IPS-15b (cell line): ENCODE data around the gene EHMT2.

Experiments
- H3K27me3 ChIP-seq: one replicate; pipeline ENCODE4 v1.6.1; 2013; ENCODE audit warnings: low read length; ENCODE audit not compliant: control insufficient read depth, insufficient read depth
- H3K36me3 ChIP-seq: one replicate; pipeline ENCODE4 v1.6.1; 2013; ENCODE audit warnings: low read length; ENCODE audit not compliant: control insufficient read depth, insufficient read depth
- H3K4me1 ChIP-seq: one replicate; pipeline ENCODE4 v1.6.1; 2013; ENCODE audit warnings: mild to moderate bottlenecking, low read length; ENCODE audit not compliant: control insufficient read depth, insufficient read depth
- H3K4me3 ChIP-seq: one replicate; pipeline ENCODE4 v1.5.1; 2013; ENCODE audit warnings: low read depth, low read length
- H3K9ac ChIP-seq: one replicate; pipeline ENCODE4 v1.6.1; 2013; ENCODE audit warnings: low read depth, mild to moderate bottlenecking, low read length
- H3K9me3 ChIP-seq: one replicate; pipeline ENCODE4 v1.6.1; 2013; ENCODE audit warnings: mild to moderate bottlenecking, low read length; ENCODE audit not compliant: control insufficient read depth, insufficient read depth

Gene EHMT2

DNA sequence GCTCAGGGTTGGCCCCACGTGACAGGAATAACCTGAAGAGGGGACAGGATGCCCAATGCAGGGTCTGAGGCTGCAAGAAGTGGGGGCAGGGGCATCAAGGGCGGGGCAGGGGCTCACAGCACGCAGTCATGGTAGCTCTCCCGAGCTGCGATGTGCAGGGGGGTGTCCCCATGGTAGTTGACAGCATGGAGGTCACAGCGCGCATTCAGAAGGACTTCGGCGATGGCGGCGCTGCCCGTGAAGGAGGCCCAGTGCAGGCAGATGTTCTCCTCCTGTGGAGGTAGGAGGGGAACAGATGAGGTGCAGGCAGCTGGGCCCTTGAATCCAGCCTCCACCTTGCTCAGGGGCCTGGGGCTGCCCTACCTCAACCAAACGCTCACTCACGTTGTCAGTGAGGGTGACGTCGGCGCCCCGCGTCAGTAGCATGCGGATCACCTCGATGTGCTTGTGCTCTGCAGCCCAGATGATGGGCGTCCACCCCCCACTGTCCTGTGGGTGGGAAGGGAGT lies 12.9 kb downstream of the EHMT2 start:
- Histone ChIP-seq H3K27me3 (no peaks in the 10 kb centered on the region), H3K9ac (no peak overlapping the region), H3K4me3 (no peak overlapping the region), H3K9me3 (no peaks in the 10 kb centered on the region), H3K36me3 (peaks cover 74% of the 10 kb centered on the region), H3K4me1 (no peaks in the 10 kb centered on the region)

DNA sequence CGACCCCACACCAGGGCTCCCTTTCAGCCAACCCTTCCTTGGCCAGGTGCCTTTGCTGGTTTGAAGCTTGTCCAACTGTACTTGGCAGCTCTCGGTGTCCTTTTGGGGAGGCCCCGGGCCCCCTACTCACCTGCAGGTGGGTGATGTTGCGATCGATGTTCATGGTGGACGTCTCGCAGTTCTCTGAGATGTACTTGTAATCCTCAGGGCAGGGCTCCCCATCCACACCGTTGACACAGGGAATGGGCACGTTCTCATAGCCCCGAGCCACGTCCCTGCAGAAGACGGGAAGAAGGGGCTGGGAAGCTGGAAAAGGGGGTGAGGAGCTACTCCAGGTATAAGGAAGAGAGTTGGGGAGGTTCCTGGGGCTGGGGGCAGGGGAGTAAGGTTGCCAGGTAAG lies 13.8 kb downstream of the EHMT2 start:
- H3K4me3 ChIP-seq: no peak overlapping the region
- no peaks in the 10 kb centered on the region for H3K4me1 ChIP-seq
- no peaks in the 10 kb centered on the region for H3K27me3 ChIP-seq
- no peaks in the 10 kb centered on the region for H3K9me3 ChIP-seq
- no peak overlapping the region for H3K9ac ChIP-seq
- H3K36me3 ChIP-seq: peaks cover 71% of the 10 kb centered on the region

- Histone ChIP-seq H3K36me3 (peaks cover 58% of the 10 kb centered on the region), H3K4me1 (no peaks in the 10 kb centered on the region), H3K4me3 (no peak overlapping the region), H3K9ac (no peak overlapping the region), H3K9me3 (no peaks in the 10 kb centered on the region), H3K27me3 (no peaks in the 10 kb centered on the region)
Observed at GRCh38 chr6:31882344-31882743, 15.2 kb downstream of the EHMT2 start.

- H3K36me3 ChIP-seq: peaks cover 48% of the 10 kb centered on the region
- H3K9me3 ChIP-seq: no peaks in the 10 kb centered on the region
- H3K4me3 ChIP-seq: no peak overlapping the region
- no peak overlapping the region for H3K9ac ChIP-seq
- no peaks in the 10 kb centered on the region for H3K4me1 ChIP-seq
- no peaks in the 10 kb centered on the region for H3K27me3 ChIP-seq
Observed at GRCh38 chr6:31881136-31881859, 16.2 kb downstream of the EHMT2 start.

GRCh38 chr6:31880616-31881015 lies 16.9 kb downstream of the EHMT2 start:
- Histone ChIP-seq H3K9ac (no peak overlapping the region), H3K4me1 (no peaks in the 10 kb centered on the region), H3K9me3 (no peaks in the 10 kb centered on the region), H3K27me3 (no peaks in the 10 kb centered on the region), H3K36me3 (peaks cover 45% of the 10 kb centered on the region), H3K4me3 (no peak overlapping the region)

- no peaks in the 10 kb centered on the region for H3K27me3 ChIP-seq
- peaks cover 44% of the 10 kb centered on the region for H3K36me3 ChIP-seq
- no peak overlapping the region for H3K4me3 ChIP-seq
Observed at GRCh38 chr6:31879901-31880300, 17.6 kb downstream of the EHMT2 start.

GRCh38 chr6:31879143-31879542 lies 18.4 kb downstream of the EHMT2 start:
- Histone ChIP-seq H3K36me3 (peaks cover 37% of the 10 kb centered on the region), H3K9me3 (no peaks in the 10 kb centered on the region), H3K4me1 (no peaks in the 10 kb centered on the region), H3K27me3 (no peaks in the 10 kb centered on the region), H3K9ac (no peak overlapping the region), H3K4me3 (peak overlapping the region; percentile 18)

More at GRCh38 chr6:31879901-31880300, 17.6 kb downstream of the EHMT2 start:
- no peaks in the 10 kb centered on the region for H3K4me1 ChIP-seq
- no peaks in the 10 kb centered on the region for H3K9me3 ChIP-seq
- H3K9ac ChIP-seq: no peak overlapping the region

DNA sequence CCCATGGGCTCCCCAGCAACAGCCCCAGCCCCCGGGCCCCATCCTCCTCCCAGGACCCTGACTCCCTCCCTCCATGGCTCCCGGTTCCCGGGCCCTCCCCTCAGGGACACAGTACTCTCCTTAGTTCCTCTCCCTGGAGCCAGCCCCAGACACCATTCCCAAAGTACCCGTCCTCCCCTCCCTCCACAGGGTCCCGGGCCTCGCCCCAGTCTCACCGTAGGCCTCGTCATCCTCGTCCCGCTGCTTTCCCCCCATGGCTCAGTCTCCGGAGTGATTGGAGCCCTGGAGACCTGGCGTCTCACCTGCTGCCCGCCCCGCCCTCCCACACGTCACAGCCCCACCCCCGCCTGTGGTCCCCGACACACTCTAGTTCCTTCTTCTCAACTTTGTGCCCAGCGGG lies 18.8 kb downstream of the EHMT2 start, which contains the start of gene SLC44A4:
Gene SLC44A4 (minus strand): TSS at position 272 of the 400 bp plus-strand sequence. CDS start 17 bp downstream, at position 255.
- Histone ChIP-seq H3K4me1 (no peaks in the 10 kb centered on the region), H3K4me3 (peak within 1 kb of the TSS; percentile 26), H3K9me3 (no peaks in the 10 kb centered on the region), H3K36me3 (peaks cover 34% of the 10 kb centered on the region), H3K9ac (no peak within 1 kb of the TSS), H3K27me3 (no peaks in the 10 kb centered on the region)

- Histone ChIP-seq H3K4me1 (no peaks in the 10 kb centered on the region), H3K36me3 (peaks cover 29% of the 10 kb centered on the region), H3K9ac (no peak overlapping the region), H3K9me3 (no peaks in the 10 kb centered on the region), H3K27me3 (no peaks in the 10 kb centered on the region), H3K4me3 (no peak overlapping the region)
Observed at GRCh38 chr6:31878222-31878621, 19.3 kb downstream of the EHMT2 start.

- peaks cover 25% of the 10 kb centered on the region for H3K36me3 ChIP-seq
- no peaks in the 10 kb centered on the region for H3K27me3 ChIP-seq
- H3K4me1 ChIP-seq: no peaks in the 10 kb centered on the region
- H3K9ac ChIP-seq: no peak overlapping the region
- no peak overlapping the region for H3K4me3 ChIP-seq
- no peaks in the 10 kb centered on the region for H3K9me3 ChIP-seq
Observed at GRCh38 chr6:31877651-31878161, 19.8 kb downstream of the EHMT2 start.

DNA sequence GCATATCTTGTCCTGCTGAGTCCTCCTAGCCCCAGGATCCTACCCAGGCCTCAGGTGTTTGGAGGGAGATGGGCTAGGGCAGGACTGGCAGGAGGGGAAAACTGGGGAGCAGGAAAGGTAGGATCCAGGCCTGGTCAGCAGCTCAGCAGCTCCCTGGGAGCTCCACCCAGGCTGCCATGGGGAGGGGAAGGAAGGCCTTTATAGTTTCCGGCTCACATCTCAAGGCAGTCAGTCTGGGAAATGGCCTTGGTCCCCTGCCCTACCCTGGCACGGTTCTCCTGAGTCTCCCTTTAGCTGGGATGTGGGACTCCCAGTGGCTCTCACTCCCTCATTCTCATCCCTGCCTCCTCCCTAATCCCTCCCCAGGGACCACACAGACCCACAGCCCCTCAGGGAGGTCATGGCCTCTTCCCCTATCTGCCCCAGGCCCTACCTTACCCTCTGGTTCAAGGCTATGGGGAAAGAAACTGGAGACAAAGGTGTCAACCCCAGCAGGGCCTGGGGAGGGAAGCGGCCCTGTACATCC lies 20.3 kb downstream of the EHMT2 start:
- H3K4me1 ChIP-seq: no peaks in the 10 kb centered on the region
- no peak overlapping the region for H3K4me3 ChIP-seq
- H3K27me3 ChIP-seq: no peaks in the 10 kb centered on the region
- peaks cover 20% of the 10 kb centered on the region for H3K36me3 ChIP-seq
- no peaks in the 10 kb centered on the region for H3K9me3 ChIP-seq
- no peak overlapping the region for H3K9ac ChIP-seq

- no peaks in the 10 kb centered on the region for H3K4me1 ChIP-seq
- no peaks in the 10 kb centered on the region for H3K27me3 ChIP-seq
- H3K9ac ChIP-seq: no peak overlapping the region
Observed at GRCh38 chr6:31876357-31876756, 21.1 kb downstream of the EHMT2 start.

More at GRCh38 chr6:31876357-31876756, 21.1 kb downstream of the EHMT2 start:
- H3K9me3 ChIP-seq: no peaks in the 10 kb centered on the region
- no peak overlapping the region for H3K4me3 ChIP-seq
- H3K36me3 ChIP-seq: peaks cover 18% of the 10 kb centered on the region
